Trophoblast cell (in vitro differentiated cells and primary cell): ENCODE measurements around the gene CACNA1F. TPM values are rescaled to one million over a fixed set of nuclear protein-coding genes. Genes with fewer than 3 reads are reported as not detected.

Source experiments
- DNase-seq, 2 donors: peaks; one replicate each; pipeline ENCODE4 v3.0.0-alpha.2; 2016
- H2AFZ ChIP-seq: 2 replicates; pipeline ENCODE4 v1.6.1; 2013; ENCODE audit warnings: low read length, moderate library complexity, mild to moderate bottlenecking; ENCODE audit not compliant: insufficient read depth, poor library complexity
- H2AK5ac ChIP-seq: 2 replicates; pipeline ENCODE4 v1.6.1; 2013; ENCODE audit warnings: mild to moderate bottlenecking, low read length
- H2BK120ac ChIP-seq: 2 replicates; pipeline ENCODE4 v1.6.1; 2013; ENCODE audit warnings: low read length, mild to moderate bottlenecking, moderate library complexity; ENCODE audit not compliant: insufficient read depth, poor library complexity
- H2BK12ac ChIP-seq: 2 replicates; pipeline ENCODE4 v1.6.1; 2013; ENCODE audit warnings: mild to moderate bottlenecking, low read length, moderate library complexity
- H2BK5ac ChIP-seq: 2 replicates; pipeline ENCODE4 v1.6.1; 2013; ENCODE audit warnings: low read length, low read depth, moderate library complexity, mild to moderate bottlenecking; ENCODE audit not compliant: poor library complexity
- H3K14ac ChIP-seq: 2 replicates; pipeline ENCODE4 v1.6.1; 2013; ENCODE audit warnings: mild to moderate bottlenecking, low read length
- H3K18ac ChIP-seq: 2 replicates; pipeline ENCODE4 v1.6.1; 2013; ENCODE audit warnings: mild to moderate bottlenecking, low read length
- H3K23ac ChIP-seq: 2 replicates; pipeline ENCODE4 v1.6.1; 2013; ENCODE audit warnings: low read length
- H3K27ac ChIP-seq: 2 replicates; pipeline ENCODE4 v1.5.1; 2013; ENCODE audit warnings: low read depth, mild to moderate bottlenecking, inconsistent platforms, low read length, moderate library complexity
- H3K27me3 ChIP-seq: 2 replicates; pipeline ENCODE4 v1.6.1; 2013; ENCODE audit warnings: inconsistent platforms, mild to moderate bottlenecking, low read length, moderate library complexity; ENCODE audit not compliant: insufficient read depth
- H3K36me3 ChIP-seq, 2 experiments: 1 replicate in 1 of 2; 2 replicates in 1 of 2; pipeline ENCODE4 v1.6.1; 2013; ENCODE audit warnings: low read length in 2 of 2, mild to moderate bottlenecking in 2 of 2, moderate library complexity in 1 of 2; ENCODE audit not compliant: insufficient read depth in 2 of 2, control insufficient read depth in 1 of 2
- H3K4ac ChIP-seq: 2 replicates; pipeline ENCODE4 v1.6.1; 2013; ENCODE audit warnings: low read depth, mild to moderate bottlenecking, low read length, moderate library complexity
- H3K4me1 ChIP-seq, 2 experiments: 1 replicate in 1 of 2; 2 replicates in 1 of 2; pipeline ENCODE4 v1.6.1; 2013; ENCODE audit warnings: low read length in 2 of 2, mild to moderate bottlenecking in 2 of 2, moderate library complexity in 1 of 2; ENCODE audit not compliant: insufficient read depth in 2 of 2, control insufficient read depth in 1 of 2
- H3K4me2 ChIP-seq: 2 replicates; pipeline ENCODE4 v1.6.1; 2013; ENCODE audit warnings: inconsistent platforms, mild to moderate bottlenecking, low read length, moderate library complexity
- H3K4me3 ChIP-seq: 2 replicates; pipeline ENCODE4 v1.5.1; 2013; ENCODE audit warnings: mild to moderate bottlenecking, low read depth, low read length, inconsistent platforms
- H3K79me1 ChIP-seq: one replicate; pipeline ENCODE4 v1.6.1; 2013; ENCODE audit warnings: low read length
- H3K79me2 ChIP-seq: 2 replicates; pipeline ENCODE4 v1.6.1; 2013; ENCODE audit warnings: low read length, mild to moderate bottlenecking; ENCODE audit not compliant: control insufficient read depth, insufficient read depth, poor library complexity
- H3K9ac ChIP-seq: 2 replicates; pipeline ENCODE4 v1.6.1; 2013; ENCODE audit warnings: mild to moderate bottlenecking, low read length
- H3K9me3 ChIP-seq: 2 replicates; pipeline ENCODE4 v1.6.1; 2013; ENCODE audit warnings: low read depth, mild to moderate bottlenecking, control low read depth, inconsistent platforms, low read length; ENCODE audit not compliant: insufficient read depth
- H4K12ac ChIP-seq: 2 replicates; pipeline ENCODE4 v1.6.1; 2013; ENCODE audit warnings: low read depth, mild to moderate bottlenecking, low read length, moderate library complexity
- H4K8ac ChIP-seq: 2 replicates; pipeline ENCODE4 v1.6.1; 2013; ENCODE audit warnings: low read depth, mild to moderate bottlenecking, low read length, moderate library complexity
- H4K91ac ChIP-seq: one replicate; pipeline ENCODE4 v1.6.1; 2013; ENCODE audit warnings: low read depth, mild to moderate bottlenecking, low read length, moderate library complexity
- WGBS: extraction: QIAGEN DNeasy Blood & Tissue Kit; methylation state at CpG from one replicate; pipeline ENCODE4 v1.1.7; 2013; ENCODE audit warnings: missing lambda C conversion rate; ENCODE audit not compliant: insufficient read length, insufficient coverage; ENCODE audit errors: extremely low coverage; 5-methylcytosine and 5-hydroxymethylcytosine counted together
- polyA plus RNA-seq: library from polyadenylated mRNA; stranded (reverse); fragments of 200-250 nt; gene quantifications from 2 replicates; pipeline ENCODE4 v1.2.3, GENCODE V29; 2013

CACNA1F gene
- polyA plus RNA-seq, result 0.05 and 0.07 TPM in 2 replicates

DNA sequence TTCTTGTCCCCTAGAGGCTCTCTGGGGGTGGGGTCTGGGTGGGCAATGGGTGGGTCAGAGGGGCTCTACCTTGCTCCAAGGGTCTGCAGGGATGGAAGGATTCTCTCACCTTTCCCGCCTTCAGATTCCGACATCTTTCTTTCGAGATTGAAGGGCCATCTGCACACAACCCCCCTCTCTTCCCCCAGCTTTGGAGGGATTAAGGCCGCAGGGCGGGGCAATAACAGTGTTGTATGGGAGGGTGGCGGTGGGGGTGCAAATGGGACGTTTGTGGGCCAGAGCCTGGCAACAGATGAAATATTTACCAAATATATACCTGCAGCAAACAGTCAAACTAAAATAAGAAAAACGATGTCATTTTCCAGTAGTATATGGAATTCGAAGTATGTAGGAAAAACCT is at the start of gene CACNA1F:
TSS of gene CACNA1F (minus strand) at position 165 of the 400 bp plus-strand sequence. CDS start at position 134, 31 bp downstream.
- no CpG with 5 or more reads among the region's 9 CpGs for WGBS

DNA sequence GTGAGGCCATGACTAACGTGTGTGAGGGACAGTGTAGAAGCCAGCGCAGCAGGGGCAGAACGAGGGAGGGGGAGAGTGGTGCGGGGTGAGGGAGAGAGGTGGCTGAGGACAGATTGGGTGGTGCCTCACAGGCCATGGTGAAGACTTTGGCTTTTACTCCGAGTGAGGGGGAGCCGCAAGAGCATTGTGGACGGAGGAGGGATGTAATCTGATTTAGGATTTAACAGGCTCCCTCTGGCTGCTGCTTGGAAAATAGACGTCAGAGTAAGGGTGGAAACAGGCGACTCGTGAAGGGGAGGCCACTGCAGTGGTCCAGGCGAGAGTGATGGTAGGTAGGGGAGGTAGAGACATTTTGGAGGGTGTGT is 49.5 kb upstream of the CACNA1F start:
- WGBS, result no CpG with 5 or more reads among the region's 11 CpGs

More for the DNA sequence above, at the start of gene CACNA1F:
- Histone ChIP-seq H3K18ac (no peak within 1 kb of the TSS), H3K9me3 (no peaks in the 10 kb centered on the region), H3K9ac (no peak within 1 kb of the TSS), H2BK12ac (no peak within 1 kb of the TSS), H2BK120ac (no peak within 1 kb of the TSS), H3K27ac (no peak within 1 kb of the TSS), H4K91ac (no peak within 1 kb of the TSS), H4K8ac (no peak within 1 kb of the TSS), H4K12ac (no peak within 1 kb of the TSS), H2AK5ac (no peak within 1 kb of the TSS), H3K27me3 (no peaks in the 10 kb centered on the region), H3K4me1 (peaks cover 5 to 6% of the 10 kb centered on the region in 2 experiments), H3K23ac (no peak within 1 kb of the TSS), H2BK5ac (no peak within 1 kb of the TSS), H3K4ac (no peak within 1 kb of the TSS), H3K4me2 (no peak within 1 kb of the TSS), H3K79me2 (peaks cover 2% of the 10 kb centered on the region), H3K14ac (no peak within 1 kb of the TSS), H3K79me1 (peaks cover 4% of the 10 kb centered on the region), H3K36me3 (no peaks in the 10 kb centered on the region), H3K4me3 (no peak within 1 kb of the TSS), H2AFZ (no peak within 1 kb of the TSS)
- no peak for DNase-seq

DNA sequence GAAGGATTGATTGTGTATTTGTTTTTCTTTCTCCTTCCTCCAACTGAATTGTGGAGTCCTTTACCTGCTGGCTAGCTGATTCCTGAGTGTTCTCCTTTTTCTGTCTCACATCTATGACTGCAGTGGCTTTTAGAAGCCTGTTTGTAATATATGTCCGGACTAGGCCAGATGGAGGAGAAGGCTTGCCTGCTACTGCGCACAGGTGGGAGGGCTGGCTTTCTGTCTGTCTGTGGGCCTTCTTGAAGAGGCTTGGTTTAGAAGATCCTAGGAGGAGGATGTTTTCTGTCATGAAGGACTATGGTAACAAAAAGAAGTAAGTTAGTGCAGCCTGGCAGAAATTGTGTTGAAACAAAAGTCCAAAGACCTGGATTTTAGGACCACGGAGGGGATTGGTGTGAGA is 44.9 kb upstream of the CACNA1F start:
- H4K91ac ChIP-seq, result no peak overlapping the region
- DNase-seq, result no peak
- H2BK5ac ChIP-seq, result no peak overlapping the region
- no peaks in the 10 kb centered on the region for H3K79me1 ChIP-seq
- H3K27ac ChIP-seq, result no peak overlapping the region
- no peak overlapping the region for H3K9ac ChIP-seq
- H3K27me3 ChIP-seq, result no peaks in the 10 kb centered on the region
- no peak overlapping the region for H2AFZ ChIP-seq
- no CpG with 5 or more reads among the region's 3 CpGs for WGBS
- H3K79me2 ChIP-seq, result no peaks in the 10 kb centered on the region
- no peak overlapping the region for H3K23ac ChIP-seq
- no peak overlapping the region for H4K12ac ChIP-seq
- no peak overlapping the region for H4K8ac ChIP-seq
- no peak overlapping the region for H2AK5ac ChIP-seq
- no peak overlapping the region for H2BK120ac ChIP-seq
- no peak overlapping the region for H2BK12ac ChIP-seq
- H3K9me3 ChIP-seq, result no peaks in the 10 kb centered on the region
- no peak overlapping the region for H3K4me2 ChIP-seq
- H3K14ac ChIP-seq, result no peak overlapping the region
- H3K36me3 ChIP-seq, result peaks cover 0 to 1% of the 10 kb centered on the region in 2 experiments
- no peaks in the 10 kb centered on the region for H3K4me1 ChIP-seq
- no peak overlapping the region for H3K4me3 ChIP-seq
- no peak overlapping the region for H3K18ac ChIP-seq
- H3K4ac ChIP-seq, result no peak overlapping the region

More for the DNA sequence above, 49.5 kb upstream of the CACNA1F start:
- H2AFZ ChIP-seq, result no peak overlapping the region
- no peak overlapping the region for H3K18ac ChIP-seq
- no peaks in the 10 kb centered on the region for H3K79me2 ChIP-seq
- H3K23ac ChIP-seq, result no peak overlapping the region
- no peaks in the 10 kb centered on the region for H3K27me3 ChIP-seq
- H2AK5ac ChIP-seq, result no peak overlapping the region
- no peak overlapping the region for H2BK5ac ChIP-seq
- no peak overlapping the region for H2BK12ac ChIP-seq
- no peak overlapping the region for H3K4me2 ChIP-seq
- no peaks in the 10 kb centered on the region for H3K79me1 ChIP-seq
- H3K4me1 ChIP-seq, result no peaks in the 10 kb centered on the region
- H3K4ac ChIP-seq, result no peak overlapping the region
- no peak overlapping the region for H3K4me3 ChIP-seq
- peak in 1 of 2 donors; percentile 6 for DNase-seq
- no peak overlapping the region for H3K14ac ChIP-seq
- no peak overlapping the region for H4K12ac ChIP-seq
- no peak overlapping the region for H2BK120ac ChIP-seq
- no peak overlapping the region for H4K91ac ChIP-seq
- H3K36me3 ChIP-seq, result peaks cover 4 to 6% of the 10 kb centered on the region in 2 experiments
- H3K27ac ChIP-seq, result no peak overlapping the region
- no peak overlapping the region for H4K8ac ChIP-seq
- H3K9me3 ChIP-seq, result no peaks in the 10 kb centered on the region
- H3K9ac ChIP-seq, result no peak overlapping the region

DNA sequence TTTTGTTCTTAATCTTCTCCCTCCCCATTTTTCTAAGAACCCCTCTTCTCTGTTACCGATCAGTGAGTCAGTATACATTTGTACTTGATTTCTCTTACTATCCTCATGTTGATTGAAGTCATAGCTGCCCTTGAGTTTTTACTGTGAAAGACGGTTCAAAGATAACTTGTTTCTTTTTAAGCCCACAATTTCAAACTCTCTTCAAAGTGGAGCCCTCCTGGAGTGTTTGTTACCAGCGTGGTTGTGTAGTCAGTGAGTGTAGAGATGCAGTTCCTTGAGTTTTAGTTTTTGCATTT is 44.3 kb upstream of the CACNA1F start:
- Histone ChIP-seq H3K4me3 (no peak overlapping the region), H3K4ac (no peak overlapping the region), H3K4me1 (no peaks in the 10 kb centered on the region), H2BK5ac (no peak overlapping the region), H3K9ac (no peak overlapping the region), H3K79me2 (no peaks in the 10 kb centered on the region), H4K91ac (no peak overlapping the region), H3K9me3 (no peaks in the 10 kb centered on the region), H3K23ac (no peak overlapping the region), H3K27me3 (no peaks in the 10 kb centered on the region), H4K12ac (no peak overlapping the region), H3K27ac (no peak overlapping the region), H3K4me2 (no peak overlapping the region), H3K36me3 (peaks cover 0 to 1% of the 10 kb centered on the region in 2 experiments), H2AK5ac (no peak overlapping the region), H3K14ac (no peak overlapping the region), H3K79me1 (no peaks in the 10 kb centered on the region), H2BK120ac (no peak overlapping the region), H2AFZ (no peak overlapping the region), H3K18ac (no peak overlapping the region), H2BK12ac (no peak overlapping the region), H4K8ac (no peak overlapping the region)
- no peak for DNase-seq
- no CpG with 5 or more reads among the region's 3 CpGs for WGBS
